Measurements from ENCODE around the gene VIT.
"Not testable (repeated sequence)": the region's sequence is repeated elsewhere in the genome, so short reads cannot be mapped to it uniquely, and the experiment has no call there.

The VIT gene

DNA sequence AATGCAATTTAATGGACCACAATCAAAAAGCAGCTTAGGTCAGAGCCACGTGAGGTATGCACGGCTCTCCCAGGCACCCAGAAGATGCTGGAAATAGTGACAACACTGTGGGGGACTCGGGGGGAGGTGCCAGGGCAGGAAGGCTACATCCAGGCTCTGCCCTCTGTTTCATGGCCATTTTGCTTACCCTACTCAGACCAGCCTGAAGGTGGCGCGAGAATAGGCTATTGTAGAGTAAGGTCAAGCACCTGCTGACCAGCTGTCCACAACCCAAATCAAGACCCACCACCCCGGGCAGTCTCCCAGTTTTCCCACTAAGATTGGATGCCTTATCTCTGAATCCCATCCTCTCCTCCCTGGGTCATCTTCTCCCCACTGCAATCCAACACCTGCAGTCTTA lies 115.7 kb downstream of the VIT start:
- no peak for DNase-seq

DNA sequence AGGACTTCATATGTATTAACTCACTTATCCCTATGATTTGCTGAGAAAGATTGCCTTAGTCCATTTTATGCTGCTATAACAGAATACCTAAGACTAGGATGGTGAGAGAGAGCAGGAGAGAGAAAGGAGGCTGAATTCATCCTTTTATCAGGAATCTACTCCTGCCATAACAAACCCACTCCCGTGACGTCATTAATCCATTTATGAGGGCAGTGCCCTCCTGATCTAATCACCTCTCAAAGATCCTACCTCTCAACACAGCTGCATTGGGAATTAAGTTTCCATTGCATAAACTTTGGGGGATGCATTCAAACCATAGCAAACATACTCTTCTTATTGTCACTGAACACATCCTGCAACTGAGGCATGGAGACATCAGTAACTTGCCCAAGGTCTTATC lies 122.0 kb downstream of the VIT start:
- DNase-seq: no peak

DNA sequence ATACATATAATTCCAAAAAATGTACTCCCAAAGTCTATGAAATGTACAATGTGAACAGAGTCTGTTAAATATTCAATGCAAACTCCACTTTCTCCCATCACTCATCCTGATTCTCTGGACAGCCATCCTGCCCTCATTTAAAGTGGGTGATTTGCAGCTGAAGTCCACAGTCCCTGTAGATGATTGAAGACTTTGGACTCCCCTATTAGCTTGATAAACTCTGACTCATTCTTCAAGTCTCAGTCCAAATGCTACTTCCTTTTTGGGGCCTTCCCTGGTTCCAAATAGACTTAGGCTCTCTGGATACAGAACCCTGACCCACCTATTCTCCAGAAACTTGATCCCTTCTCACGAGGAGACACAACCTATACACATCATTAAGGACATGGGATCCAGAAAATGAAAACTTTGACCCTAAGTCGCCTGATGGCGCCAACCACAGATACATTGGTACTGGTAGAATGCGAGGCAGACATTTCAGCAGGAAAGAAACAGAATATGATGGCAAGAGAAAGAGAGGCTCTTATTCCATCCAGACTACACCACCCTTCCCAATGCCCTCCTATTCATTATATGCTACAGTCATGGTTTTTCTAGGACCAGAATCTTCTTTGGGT lies 122.7 kb downstream of the VIT start:
- no peak for DNase-seq

DNA sequence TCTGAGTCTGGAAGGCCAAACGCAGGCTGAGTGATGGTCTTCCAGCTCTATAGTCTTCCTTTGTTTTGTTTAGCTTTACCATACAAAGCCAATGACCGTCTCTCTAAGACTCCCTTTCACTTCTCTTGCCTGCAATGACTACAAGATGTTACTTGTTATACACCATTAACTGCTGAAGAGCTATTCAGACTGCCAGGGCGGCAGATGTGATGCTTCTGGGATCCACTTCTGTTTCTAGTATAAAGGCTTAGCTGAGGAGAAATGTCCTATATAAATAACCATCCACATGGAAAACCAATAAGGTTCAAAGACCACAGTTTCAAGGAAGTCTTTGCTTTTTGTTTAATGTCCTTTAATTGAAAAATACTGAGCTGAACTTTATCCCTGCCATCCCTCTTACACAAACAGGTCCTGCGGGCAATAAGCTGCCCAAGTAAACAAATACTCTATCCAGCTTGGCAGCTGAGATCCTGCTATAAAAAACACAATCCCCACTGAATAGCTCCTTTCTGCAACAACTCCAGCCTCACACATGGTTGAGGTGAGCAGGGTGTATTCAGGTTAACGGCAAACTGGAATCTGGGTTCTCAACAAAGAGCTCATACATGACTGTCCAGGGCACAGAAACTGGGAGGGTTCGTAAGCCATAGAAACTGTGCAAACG lies 124.6 kb downstream of the VIT start:
- DNase-seq: no peak

DNA sequence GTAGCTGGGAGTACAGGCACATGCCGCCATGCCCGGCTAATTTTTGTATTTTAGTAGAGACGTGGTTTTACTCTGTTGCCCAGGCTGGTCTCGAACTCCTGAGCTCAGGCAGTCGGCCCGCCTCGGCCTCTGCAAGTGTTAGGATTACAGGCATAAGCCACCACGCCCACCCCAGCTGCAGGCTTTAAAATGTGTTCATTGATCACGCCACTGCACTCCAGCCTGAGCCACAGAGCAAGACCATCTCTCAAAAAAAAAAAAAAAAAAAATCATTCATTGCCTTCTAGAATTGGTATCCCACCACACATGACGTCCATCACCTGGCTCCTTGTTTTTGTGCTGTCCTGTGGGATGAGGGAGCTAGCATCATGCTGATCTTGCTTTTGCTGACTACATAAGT lies 127.4 kb downstream of the VIT start:
- no peak for DNase-seq

DNA sequence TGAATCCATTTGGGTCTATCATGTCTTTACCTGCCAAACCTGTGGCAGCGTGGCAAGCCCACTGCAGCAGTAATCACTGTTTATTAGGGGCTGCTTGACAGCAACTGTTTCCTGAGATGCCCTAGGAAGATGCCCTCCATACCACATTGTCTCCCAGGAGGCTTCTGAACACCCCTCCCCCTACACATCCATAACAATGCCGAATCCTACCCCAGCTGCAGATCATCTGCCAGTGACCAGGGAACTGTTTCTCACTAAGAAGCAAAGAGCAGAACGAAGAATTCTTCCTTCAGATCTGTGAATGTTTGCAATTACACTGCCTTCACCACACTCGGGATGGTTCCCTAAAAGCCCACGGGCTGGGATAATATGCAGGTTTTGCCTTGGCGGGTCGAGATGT lies 127.8 kb downstream of the VIT start:
- DNase-seq: no peak

DNA sequence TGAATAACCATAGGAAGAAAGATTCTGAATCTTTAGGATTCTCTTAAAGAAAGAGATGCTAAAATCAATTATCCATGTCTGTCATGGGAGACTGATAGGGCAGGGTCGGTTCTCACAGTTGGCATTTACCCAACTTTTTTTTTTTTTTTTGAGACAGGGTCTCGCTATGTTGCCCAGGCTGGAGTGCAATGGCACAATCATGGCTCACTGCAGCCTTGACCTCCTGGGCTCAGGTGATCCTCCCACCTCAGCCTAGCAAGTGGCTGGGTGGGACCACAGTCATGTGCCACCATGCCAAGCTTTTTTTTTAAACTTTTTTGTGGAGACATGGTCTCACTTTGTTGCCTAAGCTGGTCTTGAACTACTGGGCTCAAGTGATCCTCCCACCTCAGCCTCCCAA lies 128.2 kb downstream of the VIT start:
- DNase-seq: not testable (repeated sequence)

- DNase-seq: no peak
Measured at GRCh38 chr2:36831185-36831584, 134.7 kb downstream of the VIT start.

- no peak for DNase-seq
Measured at GRCh38 chr2:36834203-36834602, 137.7 kb downstream of the VIT start.

GRCh38 chr2:36834731-36835524 lies 138.4 kb downstream of the VIT start:
- no peak for DNase-seq

GRCh38 chr2:36839976-36840617 lies 143.6 kb downstream of the VIT start:
- DNase-seq: no peak

DNA sequence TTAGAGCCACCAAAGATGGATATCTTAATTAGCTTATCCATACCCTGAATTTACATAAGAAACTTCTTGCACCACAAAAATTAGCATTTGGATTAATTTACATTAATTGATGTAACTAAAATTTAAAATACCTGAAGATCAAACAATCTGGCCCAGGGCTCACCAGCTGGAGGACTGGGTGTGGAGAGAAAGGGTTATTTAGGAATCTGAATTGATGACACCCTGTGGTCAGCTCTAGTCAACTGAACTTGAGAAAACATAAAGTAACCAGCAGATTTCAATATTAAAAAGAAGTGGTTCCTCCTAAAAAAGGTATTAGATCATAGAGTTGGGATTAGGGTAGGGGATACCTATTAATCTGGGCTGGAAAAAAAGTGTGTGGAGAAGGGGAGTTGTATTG lies 147.3 kb downstream of the VIT start:
- DNase-seq: no peak

- DNase-seq: no peak
Measured at GRCh38 chr2:36849265-36849664, 152.8 kb downstream of the VIT start.

DNA sequence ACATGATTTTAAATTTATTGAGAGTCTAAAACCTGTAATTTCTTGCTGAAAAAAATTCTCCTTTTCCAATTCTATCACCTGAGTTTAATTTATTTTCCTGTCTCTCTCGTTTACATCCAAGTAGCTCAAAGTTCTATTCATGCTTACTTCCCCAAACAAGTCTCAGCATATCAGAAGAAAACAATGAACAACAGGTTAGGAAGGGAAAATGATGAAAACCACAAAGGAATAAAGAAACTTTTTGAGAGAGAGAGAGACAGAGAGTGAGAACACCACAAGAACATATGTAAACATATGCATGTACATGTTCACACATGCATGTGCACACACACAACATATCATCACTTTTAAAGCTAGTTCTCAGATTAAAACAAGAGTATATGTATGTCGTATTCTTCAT lies 157.7 kb downstream of the VIT start:
- no peak for DNase-seq

DNA sequence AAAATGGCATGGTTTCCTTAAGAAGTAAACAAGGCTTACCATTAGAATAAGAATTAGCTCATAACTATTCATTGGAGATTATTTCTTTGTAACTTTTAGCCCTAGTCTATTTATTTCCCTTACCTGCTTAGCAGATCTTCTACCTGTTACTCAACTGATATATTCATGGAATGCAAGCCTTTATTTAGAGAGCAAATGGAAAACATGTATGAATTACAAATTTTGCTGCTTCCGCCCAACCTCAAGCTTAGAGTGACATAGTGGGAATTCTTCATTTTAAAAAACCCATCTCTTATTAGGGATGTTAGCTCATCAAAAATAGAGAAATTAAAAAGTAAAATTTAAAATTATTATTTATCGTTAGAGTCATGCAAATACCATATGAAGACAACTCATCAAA lies 158.9 kb downstream of the VIT start:
- DNase-seq: no peak

GRCh38 chr2:36857713-36858112 lies 161.2 kb downstream of the VIT start:
- no peak for DNase-seq

DNA sequence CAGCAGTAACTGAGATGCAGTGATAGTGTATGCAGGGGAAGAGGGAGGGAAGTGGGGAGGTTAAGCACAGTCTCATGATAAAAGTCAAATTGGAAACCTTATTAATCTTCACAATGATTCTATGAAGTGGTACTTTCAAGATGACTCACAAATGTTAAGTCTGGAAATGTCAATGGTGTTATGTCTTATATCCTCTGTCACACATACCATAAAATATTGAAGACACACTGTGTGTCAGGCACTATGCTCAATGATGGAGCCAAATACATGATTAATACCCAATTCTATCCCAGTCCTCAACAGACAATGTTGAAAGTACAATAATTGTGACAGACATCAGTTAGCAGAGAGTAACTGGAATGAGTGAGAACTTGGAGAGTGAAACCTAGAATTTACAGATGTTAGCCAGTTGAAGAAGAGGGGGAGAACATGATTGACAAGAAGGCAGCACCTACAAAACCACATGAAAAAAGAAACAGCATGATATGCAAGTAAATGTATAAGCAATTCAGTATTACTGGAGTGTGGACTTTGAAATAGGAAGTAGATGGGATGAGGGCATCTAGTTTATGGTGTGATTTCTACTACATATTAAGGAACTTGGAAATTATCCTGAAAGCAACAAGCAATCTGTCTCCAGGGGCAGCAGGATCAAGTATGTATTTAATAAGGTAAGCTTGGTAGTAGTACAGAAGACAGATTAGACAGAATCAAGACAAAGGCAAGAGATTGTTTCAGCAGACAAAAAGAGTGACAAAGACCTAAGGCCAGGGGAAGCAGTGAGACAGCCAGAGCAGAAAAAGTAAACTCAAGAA lies 162.3 kb downstream of the VIT start:
- no peak for DNase-seq

DNA sequence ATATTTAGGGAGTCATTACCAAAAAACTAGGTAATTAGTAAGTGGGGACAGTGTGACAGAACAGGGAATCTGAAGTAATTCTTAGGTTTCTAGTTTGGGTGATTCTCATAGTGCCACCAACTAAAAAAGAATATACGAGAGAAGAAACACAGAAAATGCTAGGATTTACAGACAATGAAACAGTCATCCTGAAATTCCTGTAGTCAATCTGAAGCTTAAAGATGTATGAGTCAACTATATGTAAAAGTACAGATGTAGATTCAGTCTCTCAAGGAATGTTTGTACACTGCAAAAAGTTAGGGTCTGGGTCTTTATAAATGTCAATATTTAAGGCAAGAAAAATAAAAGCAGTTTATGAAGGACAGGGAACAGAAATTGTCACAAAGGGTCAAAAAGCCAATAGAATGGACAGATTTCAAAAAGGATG lies 162.9 kb downstream of the VIT start:
- no peak for DNase-seq

DNA sequence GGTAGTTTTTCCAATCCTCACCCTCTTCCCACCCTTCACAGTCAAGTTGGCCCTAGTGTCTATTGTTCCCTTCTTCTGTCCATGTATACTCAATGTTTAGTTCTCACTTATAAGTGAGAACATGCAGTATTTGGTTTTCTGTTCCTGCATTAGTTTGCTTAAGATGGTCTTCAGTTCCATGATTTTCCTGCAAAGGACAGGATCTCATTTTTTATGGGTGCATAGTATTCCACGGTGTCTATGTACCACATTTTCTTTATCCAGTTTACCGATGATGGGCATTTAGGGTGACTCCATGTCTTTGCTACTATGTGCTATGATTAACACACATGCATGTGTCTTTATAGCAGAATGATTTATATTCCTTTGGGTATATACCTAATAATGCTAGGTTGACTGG lies 165.4 kb downstream of the VIT start:
- no peak for DNase-seq

All from hematopoietic multipotent progenitor cell treated with erythropoietin and hydrocortisone succinate and interleukin-3 and kit ligand, for 8 days (in vitro differentiated cells).